HG03066 (cell line): Measurements from ENCODE around the gene ANKRD18B.
"Not testable (repeated sequence)": the region's sequence is repeated elsewhere in the genome, so short reads cannot be mapped to it uniquely, and the experiment has no call there.

Experiments used
- ATAC-seq: cut with Tn5 transposase; IDR thresholded peaks from one replicate; pipeline ENCODE4 v1.9.1; 2021; ENCODE audit warnings: low read depth; ENCODE audit not compliant: unreplicated experiment

The ANKRD18B gene

GRCh38 chr9:33523397-33524305 is at the start of gene ANKRD18B:
Gene ANKRD18B (plus strand): TSS chr9:33524251. CDS start chr9:33524490, 239 bp downstream.
- not testable (repeated sequence) for ATAC-seq

- no peak for ATAC-seq
Observed at GRCh38 chr9:33475357-33475756, 48.7 kb upstream of the ANKRD18B start.

GRCh38 chr9:33476503-33476902 is 47.5 kb upstream of the ANKRD18B start:
- no peak for ATAC-seq

- no peak for ATAC-seq
Observed at GRCh38 chr9:33480106-33480505, 43.9 kb upstream of the ANKRD18B start.

- no peak for ATAC-seq
Observed at GRCh38 chr9:33480976-33481375, 43.1 kb upstream of the ANKRD18B start.

- not testable (repeated sequence) for ATAC-seq
Observed at GRCh38 chr9:33485312-33485711, 38.7 kb upstream of the ANKRD18B start.

- no peak for ATAC-seq
Observed at GRCh38 chr9:33489066-33489465, 35.0 kb upstream of the ANKRD18B start.

GRCh38 chr9:33493819-33494218 is 30.2 kb upstream of the ANKRD18B start:
- ATAC-seq = not testable (repeated sequence)

GRCh38 chr9:33498387-33498786 is 25.7 kb upstream of the ANKRD18B start:
- ATAC-seq = no peak

- ATAC-seq = no peak
Observed at GRCh38 chr9:33506626-33507370, 17.3 kb upstream of the ANKRD18B start.

GRCh38 chr9:33510262-33511183 is 13.5 kb upstream of the ANKRD18B start:
- no peak for ATAC-seq

GRCh38 chr9:33511184-33511517 is 12.9 kb upstream of the ANKRD18B start:
- not testable (repeated sequence) for ATAC-seq

GRCh38 chr9:33512535-33512934 is 11.5 kb upstream of the ANKRD18B start:
- not testable (repeated sequence) for ATAC-seq

- not testable (repeated sequence) for ATAC-seq
Observed at GRCh38 chr9:33515342-33515995, 8.6 kb upstream of the ANKRD18B start.

GRCh38 chr9:33516397-33516796 is 7.7 kb upstream of the ANKRD18B start:
- ATAC-seq = not testable (repeated sequence)

- no peak for ATAC-seq
Observed at GRCh38 chr9:33517373-33517772, 6.7 kb upstream of the ANKRD18B start.

GRCh38 chr9:33517934-33518577 is 6.0 kb upstream of the ANKRD18B start:
- ATAC-seq = not testable (repeated sequence)

- ATAC-seq = not testable (repeated sequence)
Observed at GRCh38 chr9:33521861-33522260, 2.2 kb upstream of the ANKRD18B start.

- ATAC-seq = no peak
Observed at GRCh38 chr9:33524306-33524947, 376 bp downstream of the ANKRD18B start.
